Testis (tissue), 2 donors: ENCODE measurements around the gene SLIT3.

Experiments
- CTCF ChIP-seq, 3 experiments: fragments of 450-650 bp in 2 of 3; fragments of 200-600 bp in 1 of 3; sonication (generic) in 1 of 3; IDR thresholded peaks; one replicate each; pipeline ENCODE4 v1.5.1; 2016 to 2019; ENCODE audit warnings: antibody characterized with exemption in 3 of 3, mild to moderate bottlenecking in 2 of 3, moderate library complexity in 1 of 3
- POLR2A ChIP-seq: fragments of 450-650 bp; IDR thresholded peaks from one replicate; pipeline ENCODE4 v1.6.1; 2017; ENCODE audit warnings: antibody characterized with exemption, mild to moderate bottlenecking, moderate library complexity

GRCh38 chr5:168990679-168991078, 310.3 kb downstream of the SLIT3 start:
- TF ChIP-seq POLR2A = no peak
- TF ChIP-seq CTCF (IDR thresholded peaks at IDR 0.05) = no peak
